ENCODE measurements around the gene JPH4. TPM values are rescaled to one million over a fixed set of nuclear protein-coding genes. Genes with fewer than 3 reads are reported as not detected.

JPH4 gene
- total and polyA plus RNA-seq, 12 donors: 0.06 to 0.38 (median 0.15) TPM; not detected in 1

GRCh38 chr14:23531391-23531790, 47.2 kb downstream of the JPH4 start:
- no peak overlapping the region for H3K4me3 ChIP-seq
- H3K36me3 ChIP-seq: no peaks in the 10 kb centered on the region
- intact Hi-C loops (cut with DNase I): loop anchor here in 3 of 10 donors (1.0 to 10.0 kb wide), 2 partner anchors 19 to 47 kb away; no protein-coding TSS in a partner anchor
- H3K4me1 ChIP-seq: peaks cover 0 to 8% (median 0%) of the 10 kb centered on the region in 9 donors
- H3K9me3 ChIP-seq: no peaks in the 10 kb centered on the region
- H3K27me3 ChIP-seq: no peaks in the 10 kb centered on the region
- no peak for TF ChIP-seq CTCF (IDR thresholded peaks at IDR 0.05)
- H3K27ac ChIP-seq: no peak overlapping the region
- ATAC-seq (no peak), DNase-seq (no peak)
- 93 to 96% methylated on average over 12 of the region's 12 CpGs for WGBS, 2 donors

- H3K9me3 ChIP-seq: no peaks in the 10 kb centered on the region
- H3K4me1 ChIP-seq: peaks cover 0 to 8% (median 0%) of the 10 kb centered on the region in 9 donors
- peak in 1 of 8 donors; percentile 63 for ATAC-seq
- H3K27me3 ChIP-seq: no peaks in the 10 kb centered on the region
- intact Hi-C loops (cut with DNase I): loop anchor here in 3 of 10 donors (1.0 to 10.0 kb wide), 2 partner anchors 20 to 46 kb away; no protein-coding TSS in a partner anchor
- WGBS, 2 donors: 71 to 79% methylated on average over 10 of the region's 10 CpGs
- H3K27ac ChIP-seq: peak overlapping the region in 3 of 10 donors; percentile 8 to 39 (median 10)
- no peaks in the 10 kb centered on the region for H3K36me3 ChIP-seq
- H3K4me3 ChIP-seq: no peak overlapping the region
- TF ChIP-seq CTCF (IDR thresholded peaks at IDR 0.05): no peak
- no peak for DNase-seq
Measured at GRCh38 chr14:23530375-23531055, 48.1 kb downstream of the JPH4 start.

- DNase-seq: no peak
- intact Hi-C loops (cut with DNase I): no loop called here
Measured at GRCh38 chr14:23529016-23529415, 49.6 kb downstream of the JPH4 start.

GRCh38 chr14:23528555-23528954, 50.0 kb downstream of the JPH4 start:
- ATAC-seq (no peak), DNase-seq (no peak)
- Histone ChIP-seq H3K9me3 (no peaks in the 10 kb centered on the region), H3K36me3 (no peaks in the 10 kb centered on the region), H3K27ac (no peak overlapping the region), H3K27me3 (no peaks in the 10 kb centered on the region), H3K4me3 (no peak overlapping the region), H3K4me1 (peaks cover 0 to 8% (median 0%) of the 10 kb centered on the region in 9 donors)
- intact Hi-C loops (cut with DNase I): no loop called here
- 76 to 89% methylated on average over 1 of the region's 1 CpG for WGBS, 2 donors
- TF ChIP-seq CTCF (IDR thresholded peaks at IDR 0.05): peak in 1 of 9 donors; percentile 12

More at GRCh38 chr14:23529016-23529415, 49.6 kb downstream of the JPH4 start:
- 83 to 87% methylated on average over 3 of the region's 3 CpGs for WGBS, 2 donors
- Histone ChIP-seq H3K27ac (no peak overlapping the region), H3K36me3 (no peaks in the 10 kb centered on the region), H3K4me1 (peaks cover 0 to 8% (median 0%) of the 10 kb centered on the region in 9 donors), H3K9me3 (no peaks in the 10 kb centered on the region), H3K27me3 (no peaks in the 10 kb centered on the region), H3K4me3 (no peak overlapping the region)
- no peak for TF ChIP-seq CTCF (IDR thresholded peaks at IDR 0.05)
- no peak for ATAC-seq
